Measurements from ENCODE around the gene GOLGA6A.

GOLGA6A gene

GRCh38 chr15:74022706-74023470 is 59.5 kb downstream of the GOLGA6A start:
- no peak for TF ChIP-seq MYC (IDR thresholded peaks at IDR 0.05; ENCODE audit: low read depth, low read length)
- H3K4me3 ChIP-seq (ENCODE audit: low read depth, low read length) = no peak overlapping the region
- no peak for DNase-seq (ENCODE audit: low read depth)
